Fibroblast of lung (primary cell): ENCODE results near the gene ACSS1.

Experiments used
- EZH2 ChIP-seq: IDR thresholded peaks from 2 replicates; pipeline ENCODE4 v1.5.1; 2012; ENCODE audit warnings: low read length, control low read depth, mild to moderate bottlenecking; ENCODE audit errors: missing control alignments
- TF ChIP-seq, protein P1 (sequence below), 2 donors: IDR thresholded peaks in 1 of 2; conservative IDR thresholded peaks in 1 of 2; 1 replicate in 1 of 2; 2 replicates in 1 of 2; pipeline ENCODE4 v1.5.1; 2011 to 2012; ENCODE audit warnings: low read length in 2 of 2, control low read depth in 1 of 2, inconsistent platforms in 1 of 2, low read depth in 1 of 2, mild to moderate bottlenecking in 1 of 2

DNA sequence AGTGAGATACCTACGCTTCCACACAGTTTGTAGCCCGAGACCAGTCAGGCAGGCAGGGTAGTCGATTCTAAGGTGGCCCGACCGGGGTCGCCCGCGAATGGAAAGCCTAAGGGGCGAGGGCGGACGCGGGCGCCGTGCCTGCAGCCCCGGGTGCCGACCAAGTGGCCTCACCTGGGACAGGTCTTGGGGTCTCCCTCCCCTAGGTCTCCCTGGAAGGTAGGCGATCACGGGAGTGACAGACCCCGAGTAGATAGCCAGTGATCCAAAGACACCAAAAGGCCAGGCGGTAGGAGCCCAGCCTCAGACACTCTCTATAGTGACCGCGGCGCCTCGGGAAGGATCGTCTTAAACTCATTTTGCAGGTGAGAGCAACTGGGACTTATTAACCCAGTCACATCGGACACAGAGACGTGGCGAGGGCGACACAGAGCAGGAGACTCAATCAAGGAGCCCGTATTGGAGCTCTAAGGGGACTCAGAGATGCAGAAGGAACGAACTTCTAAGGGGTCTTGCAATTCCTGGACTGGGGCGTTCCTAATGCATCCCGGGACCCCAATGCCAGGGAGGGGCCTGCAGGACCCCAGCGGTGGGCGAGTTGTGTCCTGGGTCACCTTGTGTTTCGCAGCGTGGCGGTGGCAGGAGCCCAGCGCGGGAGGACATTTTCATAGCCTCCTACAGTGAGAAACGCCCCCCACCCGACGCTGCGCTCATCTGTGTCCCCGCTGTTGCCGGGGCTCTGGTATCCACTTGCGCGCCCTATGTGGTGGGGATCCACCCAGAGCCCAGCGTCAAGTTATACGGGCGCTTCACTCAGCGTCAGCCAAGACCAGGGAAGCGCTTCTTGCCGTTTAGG is 26.1 kb upstream of the ACSS1 start:
- TF ChIP-seq, protein P1, sequence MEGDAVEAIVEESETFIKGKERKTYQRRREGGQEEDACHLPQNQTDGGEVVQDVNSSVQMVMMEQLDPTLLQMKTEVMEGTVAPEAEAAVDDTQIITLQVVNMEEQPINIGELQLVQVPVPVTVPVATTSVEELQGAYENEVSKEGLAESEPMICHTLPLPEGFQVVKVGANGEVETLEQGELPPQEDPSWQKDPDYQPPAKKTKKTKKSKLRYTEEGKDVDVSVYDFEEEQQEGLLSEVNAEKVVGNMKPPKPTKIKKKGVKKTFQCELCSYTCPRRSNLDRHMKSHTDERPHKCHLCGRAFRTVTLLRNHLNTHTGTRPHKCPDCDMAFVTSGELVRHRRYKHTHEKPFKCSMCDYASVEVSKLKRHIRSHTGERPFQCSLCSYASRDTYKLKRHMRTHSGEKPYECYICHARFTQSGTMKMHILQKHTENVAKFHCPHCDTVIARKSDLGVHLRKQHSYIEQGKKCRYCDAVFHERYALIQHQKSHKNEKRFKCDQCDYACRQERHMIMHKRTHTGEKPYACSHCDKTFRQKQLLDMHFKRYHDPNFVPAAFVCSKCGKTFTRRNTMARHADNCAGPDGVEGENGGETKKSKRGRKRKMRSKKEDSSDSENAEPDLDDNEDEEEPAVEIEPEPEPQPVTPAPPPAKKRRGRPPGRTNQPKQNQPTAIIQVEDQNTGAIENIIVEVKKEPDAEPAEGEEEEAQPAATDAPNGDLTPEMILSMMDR (conservative IDR thresholded peaks at IDR 0.05 in 1 of 2, IDR thresholded peaks at IDR 0.05 in 1 of 2; ENCODE audit: low read depth in 1 of 2, low read length in 2 of 2), result peak; percentile 10 to 36
- peak; percentile 73 for TF ChIP-seq EZH2
